ENCODE measurements around the gene HID1. TPM values are rescaled to one million over a fixed set of nuclear protein-coding genes. Genes with fewer than 3 reads are reported as not detected.

HID1 gene
- total RNA-seq, 2 donors from 2014 or later = 87.1 to 101 TPM

DNA sequence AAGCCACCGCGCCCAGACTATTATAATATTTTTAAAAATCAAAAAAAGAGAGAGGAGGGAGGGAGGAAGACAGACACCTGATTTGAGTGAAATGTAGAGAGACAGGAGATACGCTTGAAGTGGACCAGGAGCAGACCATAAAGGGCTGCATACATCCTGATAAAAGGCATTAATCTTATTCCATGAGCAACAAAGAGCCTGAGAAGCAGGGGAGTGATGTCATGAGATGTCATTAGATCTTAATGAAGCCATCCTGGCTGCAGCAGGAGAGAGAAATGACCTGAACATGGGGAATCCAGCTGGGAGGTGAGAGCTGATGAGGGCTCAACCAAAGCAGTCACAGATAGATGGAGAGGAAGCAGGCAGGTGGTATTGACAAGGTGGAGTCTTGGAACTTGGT is 5.2 kb upstream of the HID1 start:
- intact Hi-C loops (cut with DNase I) = no loop called here

DNA sequence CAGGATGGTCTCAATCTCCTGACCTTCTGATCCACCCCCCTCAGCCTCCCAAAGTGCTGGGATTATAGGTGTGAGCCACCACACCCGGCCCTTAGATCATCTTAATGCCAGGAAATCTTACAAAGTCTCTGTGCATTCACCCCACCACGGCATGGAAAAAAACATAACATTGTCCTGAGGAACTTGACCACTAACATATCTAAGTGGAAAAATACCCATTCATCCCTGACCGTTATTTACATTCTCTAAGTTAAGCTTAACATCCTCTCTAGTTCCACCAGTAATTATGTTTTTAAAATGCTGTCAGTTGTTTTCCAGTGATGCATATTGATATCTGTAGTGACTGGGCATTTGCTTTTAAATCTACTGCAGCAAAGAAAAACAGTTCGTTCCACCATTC is 3.4 kb upstream of the HID1 start:
- DNase-seq (ENCODE audit: low spot score) = no peak
- H3K9me3 ChIP-seq = no peaks in the 10 kb centered on the region
- no peaks in the 10 kb centered on the region for H3K36me3 ChIP-seq
- TF ChIP-seq POLR2A (IDR thresholded peaks at IDR 0.05) (no peak), POLR2AphosphoS5 (IDR thresholded peaks at IDR 0.05) (no peak)
- TF ChIP-seq, protein P1, sequence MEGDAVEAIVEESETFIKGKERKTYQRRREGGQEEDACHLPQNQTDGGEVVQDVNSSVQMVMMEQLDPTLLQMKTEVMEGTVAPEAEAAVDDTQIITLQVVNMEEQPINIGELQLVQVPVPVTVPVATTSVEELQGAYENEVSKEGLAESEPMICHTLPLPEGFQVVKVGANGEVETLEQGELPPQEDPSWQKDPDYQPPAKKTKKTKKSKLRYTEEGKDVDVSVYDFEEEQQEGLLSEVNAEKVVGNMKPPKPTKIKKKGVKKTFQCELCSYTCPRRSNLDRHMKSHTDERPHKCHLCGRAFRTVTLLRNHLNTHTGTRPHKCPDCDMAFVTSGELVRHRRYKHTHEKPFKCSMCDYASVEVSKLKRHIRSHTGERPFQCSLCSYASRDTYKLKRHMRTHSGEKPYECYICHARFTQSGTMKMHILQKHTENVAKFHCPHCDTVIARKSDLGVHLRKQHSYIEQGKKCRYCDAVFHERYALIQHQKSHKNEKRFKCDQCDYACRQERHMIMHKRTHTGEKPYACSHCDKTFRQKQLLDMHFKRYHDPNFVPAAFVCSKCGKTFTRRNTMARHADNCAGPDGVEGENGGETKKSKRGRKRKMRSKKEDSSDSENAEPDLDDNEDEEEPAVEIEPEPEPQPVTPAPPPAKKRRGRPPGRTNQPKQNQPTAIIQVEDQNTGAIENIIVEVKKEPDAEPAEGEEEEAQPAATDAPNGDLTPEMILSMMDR (IDR thresholded peaks at IDR 0.05) = no peak
- H3K27ac ChIP-seq = no peak overlapping the region
- intact Hi-C loops (cut with DNase I) = no loop called here
- WGBS = 80% methylated on average over 4 of the region's 4 CpGs
- H3K27me3 ChIP-seq (replicated peaks; ENCODE audit: insufficient read depth) = no peaks in the 10 kb centered on the region
- H3K4me1 ChIP-seq (replicated peaks) = no peaks in the 10 kb centered on the region
- H3K4me3 ChIP-seq = no peak overlapping the region

More for the DNA sequence above, 5.2 kb upstream of the HID1 start:
- Histone ChIP-seq H3K4me1 (replicated peaks) (no peaks in the 10 kb centered on the region), H3K4me3 (no peak overlapping the region), H3K27me3 (replicated peaks; ENCODE audit: insufficient read depth) (no peaks in the 10 kb centered on the region), H3K9me3 (no peaks in the 10 kb centered on the region), H3K36me3 (no peaks in the 10 kb centered on the region), H3K27ac (no peak overlapping the region)
- no peak for TF ChIP-seq POLR2AphosphoS5 (IDR thresholded peaks at IDR 0.05)
- TF ChIP-seq, protein P1 (IDR thresholded peaks at IDR 0.05) = no peak
- no peak for TF ChIP-seq POLR2A (IDR thresholded peaks at IDR 0.05)
- no peak for DNase-seq (ENCODE audit: low spot score)
- 94% methylated on average over 3 of the region's 3 CpGs for WGBS

DNA sequence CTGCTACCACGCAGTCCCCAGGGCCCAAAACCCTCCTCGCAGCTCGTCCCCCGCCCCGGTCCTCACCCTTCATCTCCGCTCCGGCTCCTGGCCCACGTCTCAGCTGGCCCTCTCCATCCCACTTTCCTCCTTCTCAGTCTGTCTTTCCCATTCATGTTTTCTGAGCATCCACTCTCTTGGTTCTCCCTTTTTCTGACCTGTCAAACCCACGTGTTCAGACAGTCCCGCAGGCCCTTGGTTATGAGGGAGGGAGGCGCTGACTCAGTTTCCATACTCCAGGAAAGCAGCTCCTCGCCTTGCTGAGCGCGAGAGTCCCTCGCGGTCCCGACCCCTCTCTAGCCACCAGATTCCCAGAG is 392 bp upstream of the HID1 start:
- Histone ChIP-seq H3K4me3 (peak overlapping the region; percentile 60 to 65), H3K4me1 (replicated peaks) (peaks cover 6% of the 10 kb centered on the region), H3K9me3 (no peaks in the 10 kb centered on the region), H3K27me3 (replicated peaks; ENCODE audit: insufficient read depth) (no peaks in the 10 kb centered on the region), H3K27ac (peak overlapping the region in 1 of 2 donors; percentile 74), H3K36me3 (no peaks in the 10 kb centered on the region)
- WGBS = 14% methylated on average over 17 of the region's 17 CpGs
- TF ChIP-seq, protein P1 (IDR thresholded peaks at IDR 0.05) = no peak
- no peak for TF ChIP-seq POLR2A (IDR thresholded peaks at IDR 0.05)
- TF ChIP-seq POLR2AphosphoS5 (IDR thresholded peaks at IDR 0.05) = no peak
- intact Hi-C loops (cut with DNase I) = no loop called here
- DNase-seq (ENCODE audit: low spot score) = no peak

DNA sequence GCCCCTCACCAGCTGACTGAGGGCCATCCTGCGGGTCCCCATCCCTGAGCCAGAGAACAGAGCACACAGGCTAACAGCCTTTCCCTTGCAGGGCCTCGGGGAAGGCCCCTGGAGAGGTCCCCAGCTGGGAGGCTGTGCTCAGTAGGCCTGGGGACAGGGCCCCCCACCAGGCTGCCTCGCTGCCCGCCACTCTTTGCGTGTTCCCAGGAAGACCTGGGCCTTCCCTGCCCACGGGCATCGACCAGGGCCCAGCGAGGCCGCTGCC is 785 bp downstream of the HID1 start:
- intact Hi-C loops (cut with DNase I) = no loop called here
- H3K27me3 ChIP-seq (replicated peaks; ENCODE audit: insufficient read depth) = no peaks in the 10 kb centered on the region
- H3K4me1 ChIP-seq (replicated peaks) = peaks cover 6% of the 10 kb centered on the region
- WGBS = 33% methylated on average over 9 of the region's 9 CpGs
- H3K4me3 ChIP-seq = peak overlapping the region; percentile 60 to 65
- TF ChIP-seq POLR2A (IDR thresholded peaks at IDR 0.05) (peak; percentile 29), POLR2AphosphoS5 (IDR thresholded peaks at IDR 0.05) (no peak)
- H3K9me3 ChIP-seq = no peaks in the 10 kb centered on the region
- H3K36me3 ChIP-seq = no peaks in the 10 kb centered on the region
- DNase-seq (ENCODE audit: low spot score) = no peak
- H3K27ac ChIP-seq = peak overlapping the region; percentile 74 to 78

DNA sequence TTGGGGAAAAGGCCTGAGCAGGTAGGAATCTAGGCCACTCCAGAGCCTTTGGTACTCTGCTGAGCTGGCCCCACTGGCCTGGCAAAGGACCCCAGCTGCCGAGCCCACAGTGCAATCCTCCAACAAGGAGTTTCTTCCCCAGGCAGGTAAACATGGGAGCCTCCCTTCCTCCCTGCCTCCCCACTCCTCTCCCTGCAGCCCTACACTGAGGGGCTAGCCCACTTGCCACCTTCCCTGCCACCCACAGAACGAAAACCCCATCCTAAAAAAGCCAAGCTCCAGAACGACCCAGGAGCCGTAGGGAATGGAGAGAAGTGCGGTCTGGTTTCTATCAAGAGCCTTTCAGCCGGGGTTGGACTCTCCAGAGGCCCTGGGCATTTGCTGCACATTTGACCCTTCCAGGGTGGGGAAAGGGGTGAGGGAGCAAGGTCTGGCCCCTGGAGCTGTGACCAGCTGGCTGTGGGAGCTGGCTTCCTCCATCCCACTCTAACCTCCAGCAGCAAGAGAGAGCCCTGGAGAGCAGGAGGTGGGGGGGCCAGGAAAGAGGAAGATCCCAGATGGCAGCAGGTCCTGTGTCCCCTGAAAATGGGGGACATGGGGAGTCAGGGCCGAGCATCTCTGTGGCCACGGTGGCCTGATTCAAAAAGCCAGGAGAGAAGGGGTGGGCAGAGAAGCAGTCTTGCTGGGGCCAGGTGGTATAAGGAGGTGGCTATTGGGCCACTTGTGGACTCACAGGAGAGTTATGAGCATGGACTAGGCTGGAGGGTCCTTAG is 1.3 kb downstream of the HID1 start:
- intact Hi-C loops (cut with DNase I) = no loop called here
- H3K36me3 ChIP-seq = no peaks in the 10 kb centered on the region
- no peaks in the 10 kb centered on the region for H3K9me3 ChIP-seq
- peak overlapping the region; percentile 74 to 78 for H3K27ac ChIP-seq
- no peaks in the 10 kb centered on the region for H3K27me3 ChIP-seq (replicated peaks; ENCODE audit: insufficient read depth)
- DNase-seq (ENCODE audit: low spot score) = no peak
- 86% methylated on average over 8 of the region's 8 CpGs for WGBS
- TF ChIP-seq POLR2AphosphoS5 (IDR thresholded peaks at IDR 0.05) (no peak), POLR2A (IDR thresholded peaks at IDR 0.05) (no peak)
- TF ChIP-seq, protein P1 (IDR thresholded peaks at IDR 0.05) = no peak
- peak overlapping the region; percentile 60 to 65 for H3K4me3 ChIP-seq
- peaks cover 6% of the 10 kb centered on the region for H3K4me1 ChIP-seq (replicated peaks)
